GM21390 (cell line): ENCODE results near the gene ST6GALNAC3.

Source experiments
- ATAC-seq: cut with Tn5 transposase; IDR thresholded peaks from one replicate; pipeline ENCODE4 v1.9.1; 2021; ENCODE audit not compliant: unreplicated experiment

The ST6GALNAC3 gene

GRCh38 chr1:76562292-76562691, 487.7 kb downstream of the ST6GALNAC3 start:
- no peak for ATAC-seq

- no peak for ATAC-seq
Measured at GRCh38 chr1:76568573-76569238, 494.2 kb downstream of the ST6GALNAC3 start.

- no peak for ATAC-seq
Measured at GRCh38 chr1:76571248-76571647, 496.7 kb downstream of the ST6GALNAC3 start.

- no peak for ATAC-seq
Measured at GRCh38 chr1:76572229-76572628, 497.7 kb downstream of the ST6GALNAC3 start.

GRCh38 chr1:76576876-76577524, 502.5 kb downstream of the ST6GALNAC3 start:
- ATAC-seq, result no peak

- ATAC-seq, result no peak
Measured at GRCh38 chr1:76577525-76578185, 503.1 kb downstream of the ST6GALNAC3 start.

GRCh38 chr1:76580206-76580605, 505.7 kb downstream of the ST6GALNAC3 start:
- no peak for ATAC-seq

- ATAC-seq, result no peak
Measured at GRCh38 chr1:76581712-76582111, 507.2 kb downstream of the ST6GALNAC3 start.

DNA sequence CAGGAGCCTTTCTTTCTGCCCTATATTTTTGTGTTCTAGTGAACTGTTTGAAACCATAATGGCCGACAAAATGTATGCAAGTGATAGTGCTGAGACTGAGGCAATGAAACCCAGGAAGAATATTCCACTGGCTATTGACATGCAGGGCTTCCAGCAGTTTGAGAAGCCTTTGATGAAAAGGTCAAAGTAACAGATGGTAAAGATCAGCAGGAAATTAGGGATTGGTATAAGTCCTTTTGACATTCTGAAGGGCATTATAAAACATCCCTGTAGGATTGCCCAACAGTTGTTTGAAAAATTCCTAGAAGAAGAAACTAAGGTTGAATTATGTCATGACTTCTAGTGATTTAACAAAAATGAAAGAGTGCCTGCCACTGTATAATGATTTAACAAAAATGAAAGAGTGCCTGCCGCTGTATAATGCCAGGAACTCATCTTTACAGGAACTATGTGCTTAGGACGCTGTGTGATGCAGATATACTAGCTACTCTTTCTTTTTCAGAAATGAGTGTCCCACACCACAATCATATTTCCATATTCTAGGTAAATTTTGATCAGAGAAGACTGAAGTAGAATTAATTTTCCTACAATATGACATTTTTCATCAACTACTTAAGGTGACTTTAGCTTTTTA, 508.8 kb downstream of the ST6GALNAC3 start:
- ATAC-seq, result no peak

DNA sequence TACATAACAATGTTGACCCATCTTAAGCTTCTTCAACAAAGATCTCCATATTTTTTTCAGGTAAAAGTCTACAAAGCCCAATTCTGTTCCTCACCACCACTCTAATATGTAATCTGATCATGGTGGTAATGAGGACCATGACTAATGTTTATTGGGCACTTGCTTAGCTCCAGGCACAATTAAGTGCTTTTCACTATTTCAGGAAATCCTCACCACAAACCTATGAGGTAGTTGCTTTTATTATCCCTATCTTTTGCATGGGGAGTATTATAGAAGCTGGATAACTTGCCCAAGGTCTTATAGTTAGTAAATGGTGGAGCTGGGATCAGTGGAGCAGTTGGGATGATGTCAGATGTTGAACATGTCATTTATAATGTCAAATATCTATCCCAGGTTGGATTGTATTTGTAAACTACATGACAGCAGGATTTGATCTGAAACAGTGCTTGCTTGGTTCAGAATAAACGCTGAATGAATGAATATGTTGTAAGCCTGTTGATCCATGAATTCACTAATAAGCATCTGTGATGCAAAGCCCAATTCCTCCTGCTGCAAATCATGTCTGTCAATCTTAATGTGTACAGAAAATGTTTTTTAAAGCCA, 509.4 kb downstream of the ST6GALNAC3 start:
- no peak for ATAC-seq

DNA sequence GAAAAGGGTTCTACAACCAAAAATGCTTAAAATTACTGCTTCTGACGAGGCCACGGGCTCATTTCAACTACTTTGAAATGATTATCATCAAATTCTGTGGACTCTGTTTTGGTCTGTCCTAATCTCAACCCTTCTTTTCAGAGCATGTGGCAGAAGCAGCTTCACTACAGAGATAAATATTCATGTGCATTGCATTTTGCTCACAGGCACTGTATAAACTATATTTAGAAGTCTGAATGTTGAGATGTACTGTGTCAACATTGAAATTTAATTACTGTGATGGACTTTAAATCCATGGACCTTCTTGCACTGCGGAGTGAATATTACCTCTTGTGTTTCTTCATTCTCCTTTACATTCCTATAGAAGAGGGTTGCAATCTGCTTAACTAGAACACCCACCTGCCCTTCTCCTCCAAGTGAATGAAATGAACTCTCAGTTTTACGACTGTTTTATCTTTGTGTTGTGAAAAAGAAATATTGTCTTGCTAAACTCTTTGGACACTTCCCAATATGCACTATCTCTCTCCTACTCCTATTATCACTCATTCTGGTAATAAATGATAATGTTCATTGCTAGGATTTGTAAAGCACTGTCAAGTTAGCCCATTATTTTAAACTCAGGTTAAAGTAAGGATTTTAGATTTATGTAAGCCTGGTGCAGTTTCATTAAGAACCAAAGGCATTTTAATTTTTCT, 511.6 kb downstream of the ST6GALNAC3 start:
- ATAC-seq, result no peak

DNA sequence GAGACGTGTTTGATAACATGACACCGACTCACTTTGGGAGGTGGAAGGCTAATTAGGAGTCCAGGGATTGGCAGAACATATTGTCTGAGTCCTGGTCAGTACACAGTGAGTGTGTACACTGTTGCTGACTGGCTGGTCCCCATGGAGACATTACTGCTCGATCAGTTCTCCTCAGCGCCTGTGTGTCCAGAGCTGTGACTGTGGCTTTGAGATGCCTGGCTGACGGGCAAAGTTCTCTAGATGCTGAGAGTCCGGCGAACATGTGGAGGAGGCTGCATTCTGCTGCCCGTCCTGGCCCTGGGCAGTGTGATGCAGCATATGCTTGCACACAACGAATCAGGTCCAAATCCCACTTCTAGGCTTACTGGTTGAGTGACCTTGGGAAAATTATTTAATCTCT, 512.7 kb downstream of the ST6GALNAC3 start:
- ATAC-seq, result no peak

DNA sequence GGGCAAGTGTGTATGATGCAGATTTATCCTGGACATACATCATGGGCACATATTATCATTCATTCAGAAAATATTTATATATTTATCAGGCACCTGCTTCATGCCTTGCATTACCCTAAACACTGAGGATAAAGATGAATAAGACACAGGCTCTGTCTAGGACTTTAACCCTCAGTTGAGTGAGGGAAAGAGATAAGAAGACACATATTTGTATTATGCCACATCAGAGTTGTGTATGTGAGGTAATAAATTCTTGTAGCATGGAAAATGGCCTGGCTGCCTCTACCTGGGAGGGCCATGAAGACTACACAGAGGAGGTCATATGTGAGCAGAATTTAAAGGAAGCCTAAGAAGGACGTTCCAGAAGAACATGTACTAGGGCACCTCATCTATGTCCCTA, 516.9 kb downstream of the ST6GALNAC3 start:
- ATAC-seq, result no peak

- ATAC-seq, result no peak
Measured at GRCh38 chr1:76591963-76592362, 517.4 kb downstream of the ST6GALNAC3 start.

DNA sequence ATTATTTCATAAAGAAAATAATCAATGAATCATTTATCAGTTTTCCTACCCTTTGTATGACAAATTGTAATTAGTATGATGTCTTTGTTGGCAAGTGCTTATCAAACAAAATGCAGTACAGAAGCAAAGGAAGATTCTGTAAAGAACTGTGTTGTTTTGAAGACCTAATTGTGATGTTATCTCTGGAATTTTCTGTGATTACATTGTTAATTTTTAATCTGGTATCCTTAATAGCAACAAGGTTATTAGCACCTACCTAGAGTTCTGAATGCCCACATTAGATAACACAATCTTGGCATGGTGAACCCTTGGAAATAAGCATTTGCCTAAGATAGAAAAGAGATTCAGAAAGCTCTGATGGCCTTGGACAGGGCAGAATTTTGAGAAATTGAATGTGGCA, 518.6 kb downstream of the ST6GALNAC3 start:
- no peak for ATAC-seq

DNA sequence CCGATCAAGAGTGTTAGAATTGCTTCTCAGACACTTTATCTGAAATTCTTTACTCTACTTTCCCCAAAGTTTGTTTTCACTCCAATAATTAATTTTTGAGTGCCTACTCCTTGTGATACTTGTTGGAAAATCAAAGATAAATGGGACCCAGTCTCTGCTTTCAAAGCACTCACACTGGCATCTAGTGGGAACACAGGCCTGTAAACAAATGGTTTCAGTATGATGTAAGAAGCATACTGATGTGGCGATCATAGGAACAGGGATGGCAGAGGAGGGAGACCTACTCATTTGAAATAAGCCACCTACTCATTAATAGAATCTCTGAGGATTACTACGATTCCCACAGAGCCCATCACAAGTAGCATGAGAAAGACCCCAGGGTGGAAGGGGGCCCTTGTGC, 519.1 kb downstream of the ST6GALNAC3 start:
- ATAC-seq, result no peak

GRCh38 chr1:76595024-76595423, 520.5 kb downstream of the ST6GALNAC3 start:
- no peak for ATAC-seq

DNA sequence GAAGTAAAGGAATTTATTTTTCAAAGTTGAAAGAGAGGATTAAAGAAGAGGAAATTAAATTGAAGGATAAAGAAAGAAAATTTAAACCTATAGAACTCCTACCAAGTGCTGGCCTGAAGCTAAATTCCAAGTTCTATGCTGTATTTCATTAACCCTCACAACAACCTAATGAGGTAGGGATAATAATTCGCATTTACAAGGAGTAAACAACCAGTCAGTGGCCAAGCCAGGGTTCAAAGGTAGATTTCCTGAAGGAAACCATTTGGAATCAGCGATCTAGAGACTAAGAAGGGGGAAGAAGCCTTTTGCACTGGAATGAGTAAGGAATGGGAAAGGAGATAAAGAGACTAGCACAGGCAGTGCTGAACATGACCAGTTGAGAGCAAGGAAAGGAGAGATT, 526.9 kb downstream of the ST6GALNAC3 start:
- ATAC-seq, result no peak

- no peak for ATAC-seq
Measured at GRCh38 chr1:76607717-76608116, 533.2 kb downstream of the ST6GALNAC3 start.

DNA sequence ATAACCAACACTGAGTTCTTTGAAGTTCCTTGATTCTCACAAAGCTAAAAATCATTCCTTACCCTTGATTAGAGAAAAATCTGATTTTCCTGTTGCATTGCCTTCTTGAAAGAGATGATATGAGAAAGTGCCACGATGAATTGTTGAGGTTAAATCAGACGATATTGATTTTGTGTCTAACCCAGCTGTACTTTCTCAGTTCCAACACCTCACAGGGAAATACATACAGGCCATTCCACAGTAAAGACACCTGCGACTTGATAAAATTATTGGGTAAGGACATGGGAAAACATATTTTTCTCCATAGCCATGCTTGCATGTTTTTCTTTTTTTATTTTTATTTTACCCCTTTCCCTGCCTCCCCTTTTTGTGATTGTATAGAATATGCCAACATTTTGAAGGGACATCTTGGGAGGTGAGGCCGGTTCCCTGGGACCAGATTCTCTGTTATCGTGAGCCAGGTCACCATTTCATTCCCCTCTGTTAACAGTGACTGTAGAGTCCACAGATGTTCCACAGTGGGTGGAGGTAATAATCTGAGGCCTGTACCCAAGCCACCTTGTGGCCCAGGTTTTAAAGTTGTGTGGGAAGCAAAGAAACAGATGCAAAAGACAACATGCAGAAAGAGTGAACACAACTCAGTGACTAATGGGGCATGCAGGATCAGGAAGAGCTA, 537.4 kb downstream of the ST6GALNAC3 start:
- no peak for ATAC-seq
